Stimulated activated naive CD8-positive, alpha-beta T cell treated with anti-CD3 and anti-CD28 coated beads, Interleukin-15, Interleukin-2, amounts not matched to agents 100 U/mL and 50 U/mL, for 24 hours (primary cell): ENCODE measurements around the gene MAN2A2.
"Not testable (repeated sequence)": the region's sequence is repeated elsewhere in the genome, so short reads cannot be mapped to it uniquely, and the experiment has no call there.

Experiments used
- ATAC-seq: fragments of 150-1000 bp; cut with Tn5 transposase; one replicate; pipeline ENCODE4 v1.10.0; 2021
- DNase-seq: peaks from one replicate; pipeline ENCODE4 v3.0.0; 2021

MAN2A2 gene

GRCh38 chr15:90871716-90872485, 31.2 kb upstream of the MAN2A2 start:
- DNase-seq (peak; percentile 54), ATAC-seq (peak; percentile 2)

GRCh38 chr15:90872486-90873184, 30.5 kb upstream of the MAN2A2 start:
- peak; percentile 72 for DNase-seq
- ATAC-seq: peak; percentile 65

- ATAC-seq: no peak
- no peak for DNase-seq
These were observed 29.6 kb upstream of the MAN2A2 start for GRCh38 chr15:90873488-90873997.

- ATAC-seq (no peak), DNase-seq (no peak)
These were observed 29.0 kb upstream of the MAN2A2 start for GRCh38 chr15:90873998-90874605.

DNA sequence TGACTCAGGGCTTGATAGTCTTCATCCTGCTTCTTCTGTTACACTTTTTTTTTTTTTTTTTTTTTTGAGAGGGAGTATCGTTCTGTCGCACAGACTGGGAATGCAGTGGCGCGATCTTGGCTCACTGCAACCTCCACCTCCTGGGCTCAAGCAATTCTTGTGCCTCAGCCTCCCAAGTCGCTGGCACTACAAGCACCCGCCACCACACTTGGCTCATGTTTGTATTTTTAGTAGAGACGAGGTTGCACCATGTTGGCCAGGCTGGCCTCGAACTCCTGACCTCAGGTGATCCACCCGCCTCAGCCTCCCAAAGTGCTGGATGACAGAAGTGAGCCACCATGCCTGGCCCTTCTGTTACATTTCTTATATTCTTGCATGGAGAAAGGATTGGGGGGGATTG, 28.1 kb upstream of the MAN2A2 start:
- not testable (repeated sequence) for DNase-seq, ATAC-seq

GRCh38 chr15:90875549-90875981, 27.5 kb upstream of the MAN2A2 start:
- ATAC-seq: no peak
- DNase-seq: no peak

DNA sequence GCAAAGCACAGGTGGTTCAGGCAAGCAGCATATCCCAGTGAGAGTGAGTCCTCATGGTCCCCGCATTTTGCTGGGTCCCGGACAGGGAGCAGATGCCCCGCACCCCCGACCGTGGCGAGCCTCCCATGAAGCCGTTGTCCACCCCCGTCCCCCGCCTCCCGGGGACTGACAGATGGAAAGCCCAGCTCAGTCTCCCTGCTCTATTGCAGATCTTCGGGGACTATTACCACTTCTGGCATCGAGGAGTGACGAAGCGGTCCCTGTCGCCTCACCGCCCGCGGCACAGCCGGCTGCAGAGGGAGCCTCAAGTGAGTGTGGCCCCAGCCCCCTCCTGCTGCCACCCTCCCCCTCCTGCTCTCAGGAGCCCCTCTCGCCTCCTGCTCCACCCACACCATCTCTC, 27.1 kb upstream of the MAN2A2 start:
- DNase-seq (no peak), ATAC-seq (no peak)

- DNase-seq: no peak
- ATAC-seq: no peak
These were observed 26.5 kb upstream of the MAN2A2 start for GRCh38 chr15:90876512-90877170.

- ATAC-seq (no peak), DNase-seq (no peak)
These were observed 25.8 kb upstream of the MAN2A2 start for GRCh38 chr15:90877315-90877714.

GRCh38 chr15:90877996-90878395, 25.1 kb upstream of the MAN2A2 start:
- no peak for ATAC-seq
- no peak for DNase-seq

DNA sequence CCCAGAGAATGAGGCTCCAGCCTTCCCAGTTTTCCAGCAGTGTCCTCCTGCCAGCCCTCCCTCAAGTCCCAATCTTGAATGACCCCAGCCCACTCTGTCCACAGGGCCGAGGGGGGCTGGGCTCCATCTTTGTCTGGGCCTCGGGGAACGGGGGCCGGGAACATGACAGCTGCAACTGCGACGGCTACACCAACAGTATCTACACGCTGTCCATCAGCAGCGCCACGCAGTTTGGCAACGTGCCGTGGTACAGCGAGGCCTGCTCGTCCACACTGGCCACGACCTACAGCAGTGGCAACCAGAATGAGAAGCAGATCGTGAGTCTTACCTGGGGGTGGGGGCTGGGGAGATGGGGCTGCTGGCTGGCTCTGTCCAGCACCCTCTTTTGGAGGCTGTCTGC, 24.4 kb upstream of the MAN2A2 start:
- no peak for ATAC-seq
- no peak for DNase-seq

GRCh38 chr15:90879730-90880366, 23.3 kb upstream of the MAN2A2 start:
- DNase-seq (no peak), ATAC-seq (no peak)

DNA sequence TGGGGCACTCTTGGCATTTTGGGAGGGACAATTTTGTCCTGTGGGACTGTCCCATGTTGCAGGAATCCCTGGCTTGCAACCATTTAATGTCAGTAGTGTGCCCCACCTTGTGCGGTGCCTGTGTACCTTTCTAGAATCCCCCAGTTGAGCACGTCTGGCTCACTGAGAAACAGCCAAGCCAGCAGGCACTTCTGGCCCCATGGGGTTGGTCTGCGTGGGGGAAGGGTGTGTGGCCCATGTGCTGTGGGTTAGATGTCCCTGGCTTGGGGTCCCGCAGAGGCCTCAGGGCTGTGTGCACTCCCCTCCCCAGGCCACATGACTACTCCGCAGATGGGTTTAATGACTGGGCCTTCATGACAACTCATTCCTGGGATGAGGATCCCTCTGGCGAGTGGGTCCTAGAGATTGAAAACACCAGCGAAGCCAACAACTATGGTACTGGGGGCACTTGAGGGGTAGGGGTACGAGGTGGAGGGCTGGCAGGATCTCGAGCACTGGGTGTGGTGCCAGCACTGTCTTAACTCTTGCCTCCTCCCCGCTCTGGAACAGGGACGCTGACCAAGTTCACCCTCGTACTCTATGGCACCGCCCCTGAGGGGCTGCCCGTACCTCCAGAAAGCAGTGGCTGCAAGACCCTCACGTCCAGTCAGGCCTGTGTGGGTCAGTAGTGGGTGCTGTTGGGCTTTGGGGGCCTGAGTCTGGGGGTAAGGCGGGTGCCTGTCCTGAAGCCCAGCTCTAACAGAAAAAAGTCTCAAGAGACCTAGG, 22.5 kb upstream of the MAN2A2 start:
- DNase-seq (no peak), ATAC-seq (no peak)

DNA sequence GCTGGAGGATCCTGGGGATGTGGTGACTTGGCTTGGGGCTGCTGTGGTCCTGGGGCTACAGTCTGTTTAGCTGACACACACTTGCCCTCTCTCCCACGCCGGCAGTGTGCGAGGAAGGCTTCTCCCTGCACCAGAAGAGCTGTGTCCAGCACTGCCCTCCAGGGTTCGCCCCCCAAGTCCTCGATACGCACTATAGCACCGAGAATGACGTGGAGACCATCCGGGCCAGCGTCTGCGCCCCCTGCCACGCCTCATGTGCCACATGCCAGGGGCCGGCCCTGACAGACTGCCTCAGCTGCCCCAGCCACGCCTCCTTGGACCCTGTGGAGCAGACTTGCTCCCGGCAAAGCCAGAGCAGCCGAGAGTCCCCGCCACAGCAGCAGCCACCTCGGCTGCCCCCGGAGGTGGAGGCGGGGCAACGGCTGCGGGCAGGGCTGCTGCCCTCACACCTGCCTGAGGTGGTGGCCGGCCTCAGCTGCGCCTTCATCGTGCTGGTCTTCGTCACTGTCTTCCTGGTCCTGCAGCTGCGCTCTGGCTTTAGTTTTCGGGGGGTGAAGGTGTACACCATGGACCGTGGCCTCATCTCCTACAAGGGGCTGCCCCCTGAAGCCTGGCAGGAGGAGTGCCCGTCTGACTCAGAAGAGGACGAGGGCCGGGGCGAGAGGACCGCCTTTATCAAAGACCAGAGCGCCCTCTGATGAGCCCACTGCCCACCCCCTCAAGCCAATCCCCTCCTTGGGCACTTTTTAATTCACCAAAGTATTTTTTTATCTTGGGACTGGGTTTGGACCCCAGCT, 21.7 kb upstream of the MAN2A2 start:
- ATAC-seq (no peak), DNase-seq (no peak)

- DNase-seq: no peak
- ATAC-seq: no peak
These were observed 21.0 kb upstream of the MAN2A2 start for GRCh38 chr15:90881978-90882721.

DNA sequence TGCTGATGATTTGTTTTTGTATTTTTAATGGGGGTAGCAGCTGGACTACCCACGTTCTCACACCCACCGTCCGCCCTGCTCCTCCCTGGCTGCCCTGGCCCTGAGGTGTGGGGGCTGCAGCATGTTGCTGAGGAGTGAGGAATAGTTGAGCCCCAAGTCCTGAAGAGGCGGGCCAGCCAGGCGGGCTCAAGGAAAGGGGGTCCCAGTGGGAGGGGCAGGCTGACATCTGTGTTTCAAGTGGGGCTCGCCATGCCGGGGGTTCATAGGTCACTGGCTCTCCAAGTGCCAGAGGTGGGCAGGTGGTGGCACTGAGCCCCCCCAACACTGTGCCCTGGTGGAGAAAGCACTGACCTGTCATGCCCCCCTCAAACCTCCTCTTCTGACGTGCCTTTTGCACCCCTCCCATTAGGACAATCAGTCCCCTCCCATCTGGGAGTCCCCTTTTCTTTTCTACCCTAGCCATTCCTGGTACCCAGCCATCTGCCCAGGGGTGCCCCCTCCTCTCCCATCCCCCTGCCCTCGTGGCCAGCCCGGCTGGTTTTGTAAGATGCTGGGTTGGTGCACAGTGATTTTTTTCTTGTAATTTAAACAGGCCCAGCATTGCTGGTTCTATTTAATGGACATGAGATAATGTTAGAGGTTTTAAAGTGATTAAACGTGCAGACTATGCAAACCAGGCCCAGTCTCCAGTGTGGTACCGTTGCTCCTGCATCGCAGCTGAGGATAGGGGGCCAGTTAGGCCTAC, 20.1 kb upstream of the MAN2A2 start:
- no peak for ATAC-seq
- DNase-seq: no peak

GRCh38 chr15:90883526-90883975, 19.6 kb upstream of the MAN2A2 start:
- DNase-seq: no peak
- no peak for ATAC-seq

GRCh38 chr15:90883976-90884718, 19.0 kb upstream of the MAN2A2 start, which contains the start of gene FES:
FES (plus strand) TSS chr15:90884504; CDS start chr15:90885046, 542 bp downstream.
- peak; percentile 4 for ATAC-seq

More at GRCh38 chr15:90883976-90884718, 19.0 kb upstream of the MAN2A2 start, which contains the start of gene FES:
- no peak for DNase-seq
